Measurements from ENCODE around the gene OR2G2.

- no peak for TF ChIP-seq CTCF (conservative IDR thresholded peaks at IDR 0.05; ENCODE audit: low read depth, low read length)
- TF ChIP-seq EZH2 (IDR thresholded peaks at IDR 0.05; ENCODE audit: borderline replicate concordance, low read depth, low read length, poor library complexity, severe bottlenecking), result no peak
Measured at GRCh38 chr1:247542811-247543210, 45.3 kb upstream of the OR2G2 start.
